HL-60 (cell line): ENCODE measurements around the gene PPP1R8.

ENCODE experiments used
- DNase-seq, 2 experiments: peaks; one replicate each; pipeline ENCODE4 v3.0.0-alpha.2; 2010 to 2020; ENCODE audit warnings: low read depth in 1 of 2, low spot score in 1 of 2
- H3K27ac ChIP-seq: fragments of 250-450 bp; sonication (Bioruptor Pico); replicated peaks from 2 replicates; pipeline ENCODE4 v1.5.1; 2020; ENCODE audit warnings: mild to moderate bottlenecking, moderate library complexity
- H3K27me3 ChIP-seq: fragments of 250-450 bp; sonication (Bioruptor Pico); 2 replicates; pipeline ENCODE4 v1.5.1; 2021; ENCODE audit warnings: mild to moderate bottlenecking, moderate library complexity; ENCODE audit not compliant: insufficient read depth, poor library complexity, severe bottlenecking
- H3K4me3 ChIP-seq: replicated peaks from 2 replicates; pipeline ENCODE4 v1.5.1; 2011; ENCODE audit warnings: mild to moderate bottlenecking, control low read depth, low read length; ENCODE audit not compliant: insufficient read depth
- CTCF ChIP-seq: IDR thresholded peaks from one replicate; pipeline ENCODE4 v1.5.1; 2011; ENCODE audit warnings: low read length, control low read depth, inconsistent platforms; ENCODE audit not compliant: insufficient read depth
- GABPA ChIP-seq: IDR thresholded peaks from 2 replicates; pipeline ENCODE4 v1.6.1; 2012; ENCODE audit warnings: low read depth
- POLR2AphosphoS5 ChIP-seq: IDR thresholded peaks from 2 replicates; pipeline ENCODE4 v1.6.1; 2012; ENCODE audit warnings: low read depth
- SPI1 ChIP-seq: IDR thresholded peaks from 2 replicates; pipeline ENCODE4 v1.6.1; 2012; ENCODE audit warnings: low read depth, mild to moderate bottlenecking, borderline replicate concordance
- TF ChIP-seq, protein P1 (sequence below): IDR thresholded peaks from 2 replicates; pipeline ENCODE4 v1.6.1; 2012; ENCODE audit warnings: low read depth; ENCODE audit not compliant: insufficient replicate concordance

The PPP1R8 gene

DNA sequence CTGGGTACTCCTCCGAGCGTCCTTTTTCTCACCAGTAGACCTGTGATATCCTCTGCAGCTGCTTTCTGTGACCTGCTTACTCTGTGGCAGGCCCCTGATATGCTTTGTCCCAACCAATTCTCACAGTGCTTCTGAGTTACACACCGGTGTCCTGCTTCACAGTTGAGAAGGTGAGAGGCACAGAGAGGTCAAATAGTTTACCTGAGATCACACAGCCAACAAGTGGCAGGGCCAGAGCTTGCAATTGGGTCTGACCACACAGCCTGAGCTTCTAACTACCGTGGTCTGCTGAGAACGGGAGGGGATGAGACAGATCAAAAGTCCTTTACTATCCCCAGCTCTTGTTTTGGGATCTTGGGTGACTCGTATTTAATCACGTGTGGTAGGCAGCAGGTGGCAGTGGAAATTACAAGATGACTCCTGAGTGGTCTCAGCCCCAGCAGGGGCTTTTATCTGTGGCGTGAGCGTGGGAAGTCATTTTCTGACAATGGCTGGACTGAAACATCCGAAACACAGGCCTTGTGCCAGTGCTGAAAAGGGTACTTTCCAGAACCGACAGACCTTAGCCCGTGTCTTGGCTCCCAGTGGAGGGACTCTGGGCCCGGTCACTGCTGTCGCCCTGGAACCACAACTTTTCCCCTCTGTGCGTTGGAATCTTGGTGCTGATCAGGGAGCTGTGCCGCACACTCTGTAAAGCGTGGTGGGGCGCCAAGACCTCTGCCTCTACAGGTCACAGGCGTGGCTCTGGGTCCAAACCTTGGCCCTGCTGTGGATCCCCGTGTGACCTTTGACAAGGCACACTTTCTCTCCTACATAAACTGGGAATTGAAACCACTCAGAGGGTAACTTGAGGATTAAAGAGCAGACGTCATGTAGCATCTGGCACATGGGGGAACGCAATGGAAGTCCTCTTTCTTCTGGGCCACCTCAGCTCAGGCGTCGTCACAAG, 53.7 kb downstream of the PPP1R8 start:
- TF ChIP-seq CTCF = no peak
- TF ChIP-seq SPI1 = no peak
- no peak for TF ChIP-seq GABPA
- TF ChIP-seq POLR2AphosphoS5 = no peak
- TF ChIP-seq, protein P1, sequence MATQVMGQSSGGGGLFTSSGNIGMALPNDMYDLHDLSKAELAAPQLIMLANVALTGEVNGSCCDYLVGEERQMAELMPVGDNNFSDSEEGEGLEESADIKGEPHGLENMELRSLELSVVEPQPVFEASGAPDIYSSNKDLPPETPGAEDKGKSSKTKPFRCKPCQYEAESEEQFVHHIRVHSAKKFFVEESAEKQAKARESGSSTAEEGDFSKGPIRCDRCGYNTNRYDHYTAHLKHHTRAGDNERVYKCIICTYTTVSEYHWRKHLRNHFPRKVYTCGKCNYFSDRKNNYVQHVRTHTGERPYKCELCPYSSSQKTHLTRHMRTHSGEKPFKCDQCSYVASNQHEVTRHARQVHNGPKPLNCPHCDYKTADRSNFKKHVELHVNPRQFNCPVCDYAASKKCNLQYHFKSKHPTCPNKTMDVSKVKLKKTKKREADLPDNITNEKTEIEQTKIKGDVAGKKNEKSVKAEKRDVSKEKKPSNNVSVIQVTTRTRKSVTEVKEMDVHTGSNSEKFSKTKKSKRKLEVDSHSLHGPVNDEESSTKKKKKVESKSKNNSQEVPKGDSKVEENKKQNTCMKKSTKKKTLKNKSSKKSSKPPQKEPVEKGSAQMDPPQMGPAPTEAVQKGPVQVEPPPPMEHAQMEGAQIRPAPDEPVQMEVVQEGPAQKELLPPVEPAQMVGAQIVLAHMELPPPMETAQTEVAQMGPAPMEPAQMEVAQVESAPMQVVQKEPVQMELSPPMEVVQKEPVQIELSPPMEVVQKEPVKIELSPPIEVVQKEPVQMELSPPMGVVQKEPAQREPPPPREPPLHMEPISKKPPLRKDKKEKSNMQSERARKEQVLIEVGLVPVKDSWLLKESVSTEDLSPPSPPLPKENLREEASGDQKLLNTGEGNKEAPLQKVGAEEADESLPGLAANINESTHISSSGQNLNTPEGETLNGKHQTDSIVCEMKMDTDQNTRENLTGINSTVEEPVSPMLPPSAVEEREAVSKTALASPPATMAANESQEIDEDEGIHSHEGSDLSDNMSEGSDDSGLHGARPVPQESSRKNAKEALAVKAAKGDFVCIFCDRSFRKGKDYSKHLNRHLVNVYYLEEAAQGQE = no peak
- Histone ChIP-seq H3K27me3 (no peaks in the 10 kb centered on the region), H3K4me3 (no peak overlapping the region), H3K27ac (peak overlapping the region; percentile 96)
- no peak for DNase-seq

DNA sequence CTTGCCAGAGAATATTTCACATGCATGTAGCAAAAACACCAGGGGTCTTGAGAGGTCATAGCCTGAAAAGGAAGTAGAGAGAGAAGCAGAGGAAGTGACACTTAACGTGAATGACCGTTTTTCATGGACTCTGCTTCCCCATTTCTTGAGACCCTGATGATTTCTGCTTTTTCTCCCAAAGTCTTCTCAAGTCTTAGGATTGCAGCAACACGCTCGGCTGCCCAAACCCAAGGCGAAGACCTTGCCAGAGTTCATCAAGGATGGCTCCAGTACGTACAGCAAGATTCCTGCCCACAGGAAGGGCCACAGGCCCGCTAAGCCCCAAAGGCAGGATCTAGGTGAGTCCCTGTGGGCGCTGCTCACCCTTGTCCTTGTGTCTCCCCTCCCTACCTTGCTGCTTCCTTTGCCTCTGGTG, 54.5 kb downstream of the PPP1R8 start:
- peak overlapping the region; percentile 96 for H3K27ac ChIP-seq
- no peak for TF ChIP-seq CTCF
- TF ChIP-seq SPI1 = peak; percentile 98
- TF ChIP-seq, protein P1 = no peak
- TF ChIP-seq GABPA = 0 out of 2 replicates have a peak, but pooled peaks have one; percentile 33
- H3K4me3 ChIP-seq = peak overlapping the region; percentile 5; the same call in 1 of the 2 replicates
- no peaks in the 10 kb centered on the region for H3K27me3 ChIP-seq
- peak; percentile 63 to 88 for DNase-seq

DNA sequence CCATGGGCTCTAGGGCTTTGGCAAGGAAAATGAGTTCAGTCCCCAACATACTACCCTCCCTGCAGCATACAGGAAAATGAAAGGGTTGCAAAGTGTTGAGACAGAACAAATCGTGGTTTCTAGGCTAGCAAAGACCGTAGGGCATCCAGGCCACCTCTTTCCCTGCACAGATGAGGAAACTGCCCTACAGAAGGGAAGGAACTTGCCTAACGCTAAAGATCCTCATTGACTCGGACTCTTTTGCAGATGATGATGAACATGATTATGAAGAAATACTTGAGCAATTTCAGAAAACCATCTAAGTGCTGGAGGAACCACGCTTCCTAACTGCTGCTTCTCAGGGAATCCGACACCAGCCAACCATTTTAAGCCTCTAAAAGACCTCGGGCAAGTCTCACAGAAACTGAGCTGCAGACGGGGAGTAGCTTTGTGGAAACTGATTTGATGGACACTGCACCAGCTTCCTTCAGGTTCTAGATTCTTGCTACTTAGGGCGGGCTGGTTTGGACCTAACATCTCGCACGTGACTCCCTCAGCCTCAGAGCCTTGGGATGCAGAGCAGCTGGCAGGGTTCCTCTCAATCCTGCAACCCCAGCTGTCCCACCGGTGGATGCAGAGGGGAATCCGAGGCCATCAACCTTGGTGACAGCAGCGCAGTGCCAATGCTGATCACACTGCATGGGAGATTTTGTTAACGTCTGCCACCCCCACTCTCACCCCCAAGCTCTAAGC, 55.2 kb downstream of the PPP1R8 start:
- H3K27ac ChIP-seq = peak overlapping the region; percentile 96

More for the DNA sequence above, 55.2 kb downstream of the PPP1R8 start:
- TF ChIP-seq CTCF = no peak
- no peak for TF ChIP-seq GABPA
- TF ChIP-seq SPI1 = peak; percentile 69; the same call in 1 of the 2 replicates
- TF ChIP-seq, protein P1 = no peak
- peak; percentile 89 for TF ChIP-seq POLR2AphosphoS5
- Histone ChIP-seq H3K27me3 (no peaks in the 10 kb centered on the region), H3K4me3 (peak overlapping the region; percentile 35)
- peak; percentile 94 to 96 for DNase-seq
